Astrocyte of the spinal cord (primary cell): Measurements from ENCODE around the gene ADGRG1.
"Not testable (repeated sequence)": the region's sequence is repeated elsewhere in the genome, so short reads cannot be mapped to it uniquely, and the experiment has no call there.

ENCODE experiments used
- DNase-seq: peaks from one replicate; pipeline ENCODE4 v3.0.0; 2011; ENCODE audit warnings: low read depth, low spot score
- H3K4me3 ChIP-seq: 2 replicates; pipeline ENCODE4 v1.5.1; 2011; ENCODE audit warnings: low read depth, mild to moderate bottlenecking, low read length, moderate library complexity
- CTCF ChIP-seq: IDR thresholded peaks from 2 replicates; pipeline ENCODE4 v1.5.1; 2012; ENCODE audit warnings: low read depth, mild to moderate bottlenecking, low read length, inconsistent platforms
- in situ Hi-C: cut with HindIII; loops from 2 replicates; pipeline ENCODE4 v1.10.0; 2017; ENCODE audit warnings: low sequenced_read_pairs

ADGRG1 gene

GRCh38 chr16:57667048-57667525 is 38.7 kb downstream of the ADGRG1 start:
- in situ Hi-C loops: no loop called here
- no peak for TF ChIP-seq CTCF
- H3K4me3 ChIP-seq: no peak overlapping the region

DNA sequence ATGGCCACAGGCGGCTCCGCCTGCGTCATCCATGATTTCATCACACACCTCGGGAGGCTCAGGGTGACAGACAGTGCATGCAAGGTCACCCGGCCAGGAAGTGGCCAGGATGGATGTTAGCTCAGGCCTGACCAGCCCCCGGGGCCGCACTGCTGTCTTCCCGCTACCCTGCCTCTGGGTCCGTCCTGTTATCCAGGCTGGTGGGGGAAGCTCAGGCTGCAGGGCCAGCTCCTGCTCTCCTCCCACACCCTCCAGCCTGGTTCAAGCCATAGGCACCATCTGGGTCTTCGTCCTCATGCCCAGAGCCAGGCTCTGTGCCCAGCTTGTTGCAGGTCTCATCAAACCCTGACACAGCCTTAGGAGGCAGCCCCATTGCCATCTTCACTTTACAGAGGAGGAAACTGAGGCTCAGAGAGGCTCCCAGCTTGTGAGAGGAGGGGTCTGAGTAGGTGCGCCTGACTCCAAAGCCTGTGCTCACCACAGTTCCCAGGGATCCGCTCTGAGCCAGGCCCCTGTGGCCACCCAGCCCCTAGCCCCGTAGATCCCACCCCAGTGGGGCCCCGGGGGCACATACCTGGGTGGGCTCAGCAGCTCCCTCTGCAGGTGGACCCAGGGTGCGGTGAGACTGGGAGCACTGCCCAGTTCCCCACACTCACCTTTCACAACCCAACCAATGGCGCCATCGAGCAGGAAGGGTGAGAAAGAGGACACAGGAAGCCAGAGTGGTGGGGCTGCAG is 39.3 kb downstream of the ADGRG1 start:
- no peak overlapping the region for H3K4me3 ChIP-seq
- in situ Hi-C loops: no loop called here
- peak; percentile 33 for TF ChIP-seq CTCF
- DNase-seq: peak; percentile 39

More at GRCh38 chr16:57667048-57667525, 38.7 kb downstream of the ADGRG1 start:
- no peak for DNase-seq

DNA sequence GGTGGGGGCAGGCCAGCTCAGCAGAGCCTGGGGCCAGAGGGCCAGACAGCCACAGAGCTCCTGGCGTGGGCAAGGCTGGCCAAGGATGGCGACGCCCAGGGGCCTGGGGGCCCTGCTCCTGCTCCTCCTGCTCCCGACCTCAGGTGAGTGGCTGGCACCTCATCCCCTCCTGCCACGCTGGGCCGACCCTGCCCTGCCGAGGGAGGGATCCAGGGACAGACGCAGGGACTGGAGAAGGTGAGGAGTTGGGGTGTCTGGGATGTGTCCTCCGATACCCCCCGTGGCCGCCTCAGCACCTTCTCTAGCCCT is 39.8 kb downstream of the ADGRG1 start, which contains the start of gene ADGRG3:
ADGRG3 (plus strand) TSS at position 44 of the 309 bp plus-strand sequence; CDS start at position 86, 42 bp downstream.
- no peak for DNase-seq
- H3K4me3 ChIP-seq: no peak within 1 kb of the TSS
- in situ Hi-C loops: no loop called here
- no peak for TF ChIP-seq CTCF

DNA sequence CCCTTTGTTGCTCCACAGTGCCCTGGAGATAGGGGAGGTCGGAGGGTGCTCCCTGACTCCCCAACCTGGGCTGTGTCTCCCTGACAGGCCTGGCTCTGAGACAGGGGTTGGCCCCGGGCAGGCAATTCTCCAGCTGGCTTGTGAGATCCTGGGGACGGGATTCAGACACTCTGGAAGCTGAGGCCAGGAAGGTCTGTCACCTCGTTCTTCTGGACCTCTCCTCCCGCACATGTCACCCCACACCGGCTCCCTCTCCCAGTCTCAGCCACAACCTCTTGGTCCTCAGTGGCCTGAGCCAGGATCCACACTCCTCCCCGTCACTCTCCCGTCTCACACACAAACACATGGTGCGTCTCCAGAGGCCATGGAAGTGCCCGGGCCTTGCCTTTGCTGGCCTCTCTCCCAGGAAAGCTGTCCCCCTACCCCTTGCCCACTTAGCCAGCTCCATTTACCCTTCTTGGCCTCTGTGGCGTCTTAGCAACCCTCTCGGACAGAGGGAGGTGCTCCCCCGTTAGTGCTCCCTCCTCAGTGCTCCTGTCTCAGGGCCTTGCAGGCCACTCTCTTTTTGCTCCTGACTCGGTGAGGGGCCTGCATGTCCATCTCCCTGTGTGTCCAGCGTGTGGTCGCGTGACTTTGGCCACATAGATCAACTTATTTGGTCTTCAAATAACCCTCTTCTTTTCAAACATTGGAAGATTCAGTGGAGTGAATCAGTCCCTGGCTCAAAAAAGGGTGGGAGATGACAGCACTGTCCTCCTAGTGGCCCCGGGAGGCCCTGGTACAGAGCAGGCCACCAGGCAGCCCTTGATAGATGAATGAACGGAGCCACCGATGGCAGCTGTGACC is 40.4 kb downstream of the ADGRG1 start:
- in situ Hi-C loops: no loop called here
- no peak overlapping the region for H3K4me3 ChIP-seq
- no peak for TF ChIP-seq CTCF
- no peak for DNase-seq

GRCh38 chr16:57669476-57670162 is 41.2 kb downstream of the ADGRG1 start:
- in situ Hi-C loops: no loop called here
- TF ChIP-seq CTCF: no peak
- H3K4me3 ChIP-seq: no peak overlapping the region

DNA sequence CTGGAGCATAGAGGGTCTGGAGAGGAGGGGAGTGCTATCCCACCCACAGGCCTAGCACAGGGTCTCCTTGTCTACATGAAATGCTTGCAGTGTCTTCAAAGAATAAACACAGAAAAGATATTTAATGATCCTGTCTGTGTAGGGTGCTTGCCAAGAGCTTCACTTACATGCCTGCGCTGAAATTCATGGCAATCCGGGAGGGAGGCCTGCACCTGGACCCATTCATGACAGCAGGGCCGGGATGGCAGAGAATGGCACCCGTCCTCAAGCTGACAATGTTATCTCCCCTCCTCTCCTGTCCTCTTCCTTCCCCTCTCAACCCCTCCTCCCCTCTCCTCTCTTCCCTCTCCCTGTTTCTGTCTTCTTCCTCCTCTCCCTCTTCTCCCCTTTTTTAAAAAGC is 41.8 kb downstream of the ADGRG1 start:
- H3K4me3 ChIP-seq: no peak overlapping the region
- no peak for TF ChIP-seq CTCF
- DNase-seq: no peak
- in situ Hi-C loops: no loop called here

More at GRCh38 chr16:57669476-57670162, 41.2 kb downstream of the ADGRG1 start:
- no peak for DNase-seq

DNA sequence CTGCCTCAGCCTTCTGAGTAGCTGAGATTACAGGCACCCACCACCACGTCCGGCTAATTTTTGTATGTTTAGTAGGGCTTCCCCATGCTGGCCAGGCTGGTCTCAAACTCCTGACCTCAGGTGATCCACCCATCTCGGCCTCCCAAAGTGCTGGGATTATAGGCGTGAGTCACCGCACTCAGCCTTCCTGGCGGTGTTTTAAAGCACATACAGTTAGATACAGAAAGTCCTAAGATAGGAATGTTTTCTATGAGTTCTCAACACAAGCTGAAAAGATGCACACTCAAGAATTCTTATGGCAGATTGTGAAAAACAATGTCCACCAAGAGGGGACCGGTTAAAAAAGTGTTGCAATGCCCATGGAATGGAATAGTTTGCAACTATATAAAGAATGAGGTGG is 43.0 kb downstream of the ADGRG1 start:
- DNase-seq, in situ Hi-C loops, H3K4me3 ChIP-seq: not testable (repeated sequence)
